ENCODE measurements around the gene HABP4.

DNA sequence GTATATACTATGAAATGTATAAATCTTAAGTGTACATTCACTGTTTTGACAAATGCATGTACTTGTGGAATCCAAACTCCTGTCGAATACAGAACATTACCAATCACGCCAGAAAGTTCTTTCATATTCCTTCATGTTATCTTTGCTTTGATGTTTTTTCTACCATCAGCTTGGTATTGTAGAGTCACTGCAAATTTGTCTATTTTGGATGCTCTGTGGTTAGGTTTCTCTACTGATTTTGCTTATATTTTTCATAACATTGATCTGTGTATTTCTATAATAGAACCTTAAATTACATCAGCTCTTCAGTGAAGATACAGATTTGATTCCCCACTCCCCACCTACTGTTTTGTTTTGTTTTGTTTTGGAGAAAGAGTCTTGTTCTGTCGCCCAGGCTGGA lies 30.8 kb downstream of the HABP4 start:
- TF ChIP-seq, protein P1, sequence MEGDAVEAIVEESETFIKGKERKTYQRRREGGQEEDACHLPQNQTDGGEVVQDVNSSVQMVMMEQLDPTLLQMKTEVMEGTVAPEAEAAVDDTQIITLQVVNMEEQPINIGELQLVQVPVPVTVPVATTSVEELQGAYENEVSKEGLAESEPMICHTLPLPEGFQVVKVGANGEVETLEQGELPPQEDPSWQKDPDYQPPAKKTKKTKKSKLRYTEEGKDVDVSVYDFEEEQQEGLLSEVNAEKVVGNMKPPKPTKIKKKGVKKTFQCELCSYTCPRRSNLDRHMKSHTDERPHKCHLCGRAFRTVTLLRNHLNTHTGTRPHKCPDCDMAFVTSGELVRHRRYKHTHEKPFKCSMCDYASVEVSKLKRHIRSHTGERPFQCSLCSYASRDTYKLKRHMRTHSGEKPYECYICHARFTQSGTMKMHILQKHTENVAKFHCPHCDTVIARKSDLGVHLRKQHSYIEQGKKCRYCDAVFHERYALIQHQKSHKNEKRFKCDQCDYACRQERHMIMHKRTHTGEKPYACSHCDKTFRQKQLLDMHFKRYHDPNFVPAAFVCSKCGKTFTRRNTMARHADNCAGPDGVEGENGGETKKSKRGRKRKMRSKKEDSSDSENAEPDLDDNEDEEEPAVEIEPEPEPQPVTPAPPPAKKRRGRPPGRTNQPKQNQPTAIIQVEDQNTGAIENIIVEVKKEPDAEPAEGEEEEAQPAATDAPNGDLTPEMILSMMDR (IDR thresholded peaks at IDR 0.05; ENCODE audit: low read depth, low read length, poor library complexity, severe bottlenecking), result no peak
- no peak for TF ChIP-seq EZH2phosphoT487 (IDR thresholded peaks at IDR 0.05; ENCODE audit: borderline replicate concordance, low read length)
